HG03159 (cell line): ENCODE measurements around the gene CCZ1.
"Not testable (repeated sequence)": the region's sequence is repeated elsewhere in the genome, so short reads cannot be mapped to it uniquely, and the experiment has no call there.

Source experiments
- ATAC-seq: cut with Tn5 transposase; IDR thresholded peaks from one replicate; pipeline ENCODE4 v1.9.1; 2021; ENCODE audit warnings: mild to moderate bottlenecking, moderate library complexity; ENCODE audit not compliant: unreplicated experiment

The CCZ1 gene

GRCh38 chr7:5904726-5905125 lies 6.2 kb downstream of the CCZ1 start:
- not testable (repeated sequence) for ATAC-seq

- ATAC-seq = not testable (repeated sequence)
Measured at GRCh38 chr7:5908835-5909234, 10.3 kb downstream of the CCZ1 start.

GRCh38 chr7:5916529-5916928 lies 18.0 kb downstream of the CCZ1 start:
- not testable (repeated sequence) for ATAC-seq

- not testable (repeated sequence) for ATAC-seq
Measured at GRCh38 chr7:5924180-5924579, 25.6 kb downstream of the CCZ1 start.

GRCh38 chr7:5924630-5925029 lies 26.1 kb downstream of the CCZ1 start:
- not testable (repeated sequence) for ATAC-seq

- ATAC-seq = not testable (repeated sequence)
Measured at GRCh38 chr7:5926263-5926870, 27.8 kb downstream of the CCZ1 start.

GRCh38 chr7:5930290-5930689 lies 31.8 kb downstream of the CCZ1 start:
- not testable (repeated sequence) for ATAC-seq

- not testable (repeated sequence) for ATAC-seq
Measured at GRCh38 chr7:5931250-5931649, 32.7 kb downstream of the CCZ1 start.

- ATAC-seq = not testable (repeated sequence)
Measured at GRCh38 chr7:5931905-5932644, 33.5 kb downstream of the CCZ1 start.

GRCh38 chr7:5934945-5935450 lies 36.5 kb downstream of the CCZ1 start:
- not testable (repeated sequence) for ATAC-seq

- ATAC-seq = not testable (repeated sequence)
Measured at GRCh38 chr7:5963205-5963604, 64.7 kb downstream of the CCZ1 start.

- ATAC-seq = not testable (repeated sequence)
Measured at GRCh38 chr7:5963810-5964209, 65.3 kb downstream of the CCZ1 start.

GRCh38 chr7:5970347-5970911 lies 71.9 kb downstream of the CCZ1 start, which contains the start of gene RSPH10B:
RSPH10B (minus strand) TSS chr7:5970689; CDS start chr7:5967116, 3,573 bp downstream.
- not testable (repeated sequence) for ATAC-seq

- not testable (repeated sequence) for ATAC-seq
Measured at GRCh38 chr7:5973580-5973979, 75.0 kb downstream of the CCZ1 start.
